ENCODE results near the gene DPCD.
A peak's percentile ranks its signal among the peaks of the same experiment; 100 is the strongest.

DPCD gene

DNA sequence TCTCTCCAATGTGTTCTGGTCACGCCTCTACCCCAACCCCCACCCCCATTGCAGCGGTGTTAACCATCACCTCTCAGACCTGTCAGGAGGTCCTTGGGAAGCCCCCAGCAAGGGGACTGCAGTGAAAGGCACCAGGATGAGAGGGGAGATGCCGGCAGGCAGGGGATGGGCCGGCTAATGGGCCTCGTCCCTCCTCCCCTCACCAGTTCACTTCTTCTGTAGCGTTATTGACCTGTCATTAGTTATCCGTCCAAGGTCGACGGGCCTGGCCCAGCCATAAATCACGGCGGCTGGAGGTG is 18.8 kb upstream of the DPCD start:
- Histone ChIP-seq H3K4me1 (ENCODE audit: control insufficient read depth, insufficient read depth, low read length) (peaks cover 14% of the 10 kb centered on the region), H3K9ac (ENCODE audit: low read length) (no peak overlapping the region), H3K27me3 (replicated peaks; ENCODE audit: control insufficient read depth, insufficient read depth, low read length) (peaks cover 46% of the 10 kb centered on the region), H3K4me3 (ENCODE audit: low read length) (no peak overlapping the region), H3K36me3 (ENCODE audit: control insufficient read depth, insufficient read depth, low read length, severe bottlenecking) (no peaks in the 10 kb centered on the region), H3K9me3 (ENCODE audit: control insufficient read depth, low read length) (peaks cover 10% of the 10 kb centered on the region)
- DNase-seq (ENCODE audit: low read depth): no peak

DNA sequence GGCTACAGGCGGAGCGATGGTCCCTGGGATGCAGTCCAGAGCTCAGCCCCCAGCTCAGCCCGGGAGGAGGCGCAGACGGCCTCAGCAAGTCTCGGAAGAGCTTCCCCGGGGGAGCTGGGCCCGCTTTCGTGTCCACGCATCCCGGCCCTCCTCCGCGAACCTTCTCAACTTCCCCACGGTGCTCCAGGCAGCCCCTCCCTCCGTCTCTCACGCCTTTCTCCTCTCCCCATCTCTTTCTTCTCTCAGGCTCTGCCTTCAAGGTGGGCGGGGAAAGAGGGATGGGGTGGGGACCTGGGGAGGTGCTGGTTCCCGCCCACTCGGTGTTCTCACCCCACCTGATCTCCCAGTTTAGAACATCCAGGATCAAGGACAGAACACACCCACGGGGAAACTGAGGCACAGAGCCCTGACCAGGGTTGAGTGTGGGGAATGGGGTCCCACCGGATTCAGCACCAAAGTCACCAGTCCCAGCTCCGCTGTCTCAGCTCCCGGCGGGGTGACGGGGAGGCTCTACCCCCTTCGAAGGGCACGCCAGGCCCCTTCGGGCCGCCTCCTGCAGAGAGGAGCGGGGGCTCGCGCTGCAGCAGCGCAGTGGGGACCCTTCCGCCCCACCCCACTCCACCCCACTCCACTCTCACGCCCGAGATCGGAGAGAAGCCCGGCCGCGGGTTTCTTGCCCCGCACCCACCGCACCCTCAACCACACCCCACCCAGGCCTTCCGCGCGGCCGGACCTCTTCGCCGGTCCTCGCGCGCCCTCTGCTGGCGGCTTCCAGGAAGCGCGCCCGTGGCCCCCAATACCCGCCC is 18.3 kb upstream of the DPCD start:
- Histone ChIP-seq H3K27me3 (replicated peaks; ENCODE audit: control insufficient read depth, insufficient read depth, low read length) (peaks cover 43% of the 10 kb centered on the region), H3K9ac (ENCODE audit: low read length) (peak overlapping the region; percentile 78)

DNA sequence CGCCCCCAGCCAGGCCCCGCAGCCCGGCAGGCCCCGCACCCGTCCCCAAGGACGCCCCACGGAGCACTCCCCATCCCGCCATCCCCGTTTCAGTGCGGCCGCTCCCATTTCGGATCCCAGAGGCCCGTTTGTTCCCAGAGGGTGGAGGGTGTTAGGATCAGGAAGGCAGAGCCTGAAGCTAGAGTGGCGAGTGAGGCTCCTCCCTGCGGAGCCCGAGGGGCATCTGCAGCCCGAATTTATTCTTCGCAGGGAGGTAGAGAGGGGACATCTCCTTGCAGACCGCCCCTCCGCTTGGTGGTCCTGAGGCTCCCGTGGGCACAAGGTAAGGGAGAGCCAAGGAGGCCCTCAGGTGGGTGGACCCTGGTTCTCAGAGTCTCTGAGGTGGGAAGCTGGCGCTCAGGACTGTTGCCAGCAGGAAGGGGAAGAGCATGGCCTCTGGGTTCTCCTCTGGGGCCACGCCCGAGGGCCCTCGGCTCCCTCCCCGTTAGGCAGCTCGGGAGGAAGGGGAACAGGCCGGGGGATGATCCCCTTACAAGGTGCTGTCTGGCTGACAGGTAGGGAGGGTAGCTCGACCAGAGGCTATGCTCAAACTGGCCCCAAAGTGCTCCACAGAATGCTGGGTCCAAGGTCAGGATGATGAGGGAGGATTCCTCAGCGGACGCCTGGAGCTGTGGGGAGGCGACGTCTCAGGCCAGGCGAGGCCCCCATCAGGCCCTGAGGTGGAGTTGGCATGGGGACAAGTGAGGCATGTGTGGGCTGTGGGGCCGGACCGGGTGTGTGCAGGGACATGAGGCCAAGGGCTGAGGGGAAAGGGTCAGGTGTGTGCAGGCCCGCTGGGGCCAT is 17.5 kb upstream of the DPCD start:
- no peak for DNase-seq (ENCODE audit: low read depth)

More for the DNA sequence above, 18.3 kb upstream of the DPCD start:
- no peaks in the 10 kb centered on the region for H3K36me3 ChIP-seq (ENCODE audit: control insufficient read depth, insufficient read depth, low read length, severe bottlenecking)
- DNase-seq (ENCODE audit: low read depth): peak; percentile 93
- H3K4me3 ChIP-seq (ENCODE audit: low read length): peak overlapping the region; percentile 79
- peaks cover 10% of the 10 kb centered on the region for H3K9me3 ChIP-seq (ENCODE audit: control insufficient read depth, low read length)
- H3K4me1 ChIP-seq (ENCODE audit: control insufficient read depth, insufficient read depth, low read length): peaks cover 14% of the 10 kb centered on the region

DNA sequence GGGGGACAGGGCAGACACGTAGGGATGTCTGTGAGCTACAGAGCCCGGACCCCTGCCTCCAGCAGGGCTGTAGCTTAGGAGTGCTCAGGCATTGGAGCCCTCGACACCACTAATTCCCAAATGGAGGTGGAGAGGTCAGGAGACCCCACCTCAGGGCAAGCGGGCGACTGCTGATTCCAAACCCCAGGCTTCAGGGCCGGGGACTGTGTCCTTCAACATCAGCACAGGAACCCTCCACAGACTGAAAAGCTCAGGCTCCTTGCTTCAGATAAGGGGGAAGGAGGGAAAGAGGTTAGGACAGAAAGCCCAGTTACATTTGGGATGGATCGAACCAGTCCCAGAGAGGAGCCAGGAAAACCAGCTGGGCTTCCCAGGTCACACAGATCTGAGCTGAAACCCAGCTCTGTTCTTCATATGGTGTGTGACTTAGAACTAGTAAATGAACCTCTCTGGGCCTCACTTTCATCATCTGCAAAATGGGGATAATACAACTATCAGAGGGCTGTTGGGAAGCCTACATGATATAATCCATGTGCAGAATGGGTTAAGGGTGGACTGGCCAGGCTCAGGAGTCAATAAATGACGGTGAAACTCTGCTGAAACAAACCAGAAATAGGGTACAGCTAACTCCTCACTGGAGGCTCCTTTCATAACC is 16.7 kb upstream of the DPCD start:
- Histone ChIP-seq H3K4me1 (ENCODE audit: control insufficient read depth, insufficient read depth, low read length) (peaks cover 10% of the 10 kb centered on the region), H3K9ac (ENCODE audit: low read length) (no peak overlapping the region), H3K27me3 (replicated peaks; ENCODE audit: control insufficient read depth, insufficient read depth, low read length) (peaks cover 31% of the 10 kb centered on the region), H3K9me3 (ENCODE audit: control insufficient read depth, low read length) (peaks cover 10% of the 10 kb centered on the region), H3K4me3 (ENCODE audit: low read length) (no peak overlapping the region), H3K36me3 (ENCODE audit: control insufficient read depth, insufficient read depth, low read length, severe bottlenecking) (no peaks in the 10 kb centered on the region)
- DNase-seq (ENCODE audit: low read depth): no peak

More for the DNA sequence above, 17.5 kb upstream of the DPCD start:
- Histone ChIP-seq H3K4me3 (ENCODE audit: low read length) (peak overlapping the region; percentile 72), H3K27me3 (replicated peaks; ENCODE audit: control insufficient read depth, insufficient read depth, low read length) (peaks cover 37% of the 10 kb centered on the region), H3K36me3 (ENCODE audit: control insufficient read depth, insufficient read depth, low read length, severe bottlenecking) (no peaks in the 10 kb centered on the region), H3K4me1 (ENCODE audit: control insufficient read depth, insufficient read depth, low read length) (peaks cover 14% of the 10 kb centered on the region), H3K9ac (ENCODE audit: low read length) (peak overlapping the region; percentile 69), H3K9me3 (ENCODE audit: control insufficient read depth, low read length) (peaks cover 10% of the 10 kb centered on the region)

- DNase-seq (ENCODE audit: low read depth): no peak
- Histone ChIP-seq H3K9ac (ENCODE audit: low read length) (no peak overlapping the region), H3K27me3 (replicated peaks; ENCODE audit: control insufficient read depth, insufficient read depth, low read length) (peaks cover 24% of the 10 kb centered on the region), H3K4me3 (ENCODE audit: low read length) (no peak overlapping the region), H3K9me3 (ENCODE audit: control insufficient read depth, low read length) (peaks cover 10% of the 10 kb centered on the region), H3K4me1 (ENCODE audit: control insufficient read depth, insufficient read depth, low read length) (peaks cover 10% of the 10 kb centered on the region), H3K36me3 (ENCODE audit: control insufficient read depth, insufficient read depth, low read length, severe bottlenecking) (no peaks in the 10 kb centered on the region)
Observed at GRCh38 chr10:101572126-101572525, 16.0 kb upstream of the DPCD start.

- H3K27me3 ChIP-seq (replicated peaks; ENCODE audit: control insufficient read depth, insufficient read depth, low read length): peaks cover 18% of the 10 kb centered on the region
- H3K36me3 ChIP-seq (ENCODE audit: control insufficient read depth, insufficient read depth, low read length, severe bottlenecking): peaks cover 2% of the 10 kb centered on the region
- peaks cover 10% of the 10 kb centered on the region for H3K9me3 ChIP-seq (ENCODE audit: control insufficient read depth, low read length)
- no peak for DNase-seq (ENCODE audit: low read depth)
- no peak overlapping the region for H3K4me3 ChIP-seq (ENCODE audit: low read length)
- H3K4me1 ChIP-seq (ENCODE audit: control insufficient read depth, insufficient read depth, low read length): peaks cover 10% of the 10 kb centered on the region
- H3K9ac ChIP-seq (ENCODE audit: low read length): no peak overlapping the region
Observed at GRCh38 chr10:101572785-101573184, 15.3 kb upstream of the DPCD start.

DNA sequence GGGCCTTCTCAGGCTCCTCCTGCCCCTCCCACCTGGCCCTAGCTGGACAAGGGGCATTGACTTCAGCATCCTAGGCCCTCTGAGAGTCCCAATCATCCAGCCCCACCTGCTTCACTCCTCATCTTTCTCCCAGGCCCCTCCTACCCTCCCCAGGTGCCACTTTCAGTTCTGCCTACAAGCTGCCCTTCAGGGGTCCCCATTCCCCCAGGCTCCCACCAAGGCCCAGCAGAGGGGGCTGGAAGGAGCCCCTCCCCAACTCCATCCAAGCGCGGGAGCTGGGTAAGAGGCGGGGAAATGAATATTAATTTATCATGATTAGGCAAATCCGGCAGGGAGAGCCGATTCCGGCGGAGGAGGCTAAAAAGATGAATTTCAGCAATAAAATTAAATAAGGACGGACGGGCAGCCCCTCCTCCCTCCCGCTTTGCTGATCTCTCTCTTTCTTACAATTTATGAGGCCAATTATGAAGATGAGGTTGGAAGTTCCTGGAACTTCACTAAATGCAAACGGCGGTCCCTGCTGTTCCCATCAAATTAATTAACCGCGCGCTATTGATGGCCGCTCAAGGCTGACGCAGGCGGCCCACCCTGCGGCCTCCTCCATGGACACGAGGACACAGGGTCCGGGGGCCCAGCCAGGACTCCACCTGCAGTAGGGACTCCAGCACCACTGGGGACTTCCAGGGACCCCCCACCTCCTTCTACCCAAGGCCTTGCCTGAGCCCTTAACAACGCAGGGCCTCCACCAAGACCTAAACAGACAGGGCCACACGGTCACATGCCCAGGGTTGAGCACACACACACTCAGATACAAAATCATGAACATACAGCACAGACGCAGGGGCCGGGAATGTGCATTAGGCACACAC is 14.0 kb upstream of the DPCD start:
- no peak for DNase-seq (ENCODE audit: low read depth)
- Histone ChIP-seq H3K4me1 (ENCODE audit: control insufficient read depth, insufficient read depth, low read length) (peaks cover 10% of the 10 kb centered on the region), H3K9ac (ENCODE audit: low read length) (no peak overlapping the region), H3K9me3 (ENCODE audit: control insufficient read depth, low read length) (peaks cover 10% of the 10 kb centered on the region), H3K36me3 (ENCODE audit: control insufficient read depth, insufficient read depth, low read length, severe bottlenecking) (peaks cover 7% of the 10 kb centered on the region), H3K4me3 (ENCODE audit: low read length) (no peak overlapping the region), H3K27me3 (replicated peaks; ENCODE audit: control insufficient read depth, insufficient read depth, low read length) (peaks cover 6% of the 10 kb centered on the region)

GRCh38 chr10:101575091-101575490 is 13.0 kb upstream of the DPCD start:
- DNase-seq (ENCODE audit: low read depth): no peak
- Histone ChIP-seq H3K27me3 (replicated peaks; ENCODE audit: control insufficient read depth, insufficient read depth, low read length) (no peaks in the 10 kb centered on the region), H3K9me3 (ENCODE audit: control insufficient read depth, low read length) (peaks cover 10% of the 10 kb centered on the region), H3K36me3 (ENCODE audit: control insufficient read depth, insufficient read depth, low read length, severe bottlenecking) (peaks cover 16% of the 10 kb centered on the region), H3K4me3 (ENCODE audit: low read length) (no peak overlapping the region), H3K4me1 (ENCODE audit: control insufficient read depth, insufficient read depth, low read length) (peaks cover 3% of the 10 kb centered on the region), H3K9ac (ENCODE audit: low read length) (no peak overlapping the region)

GRCh38 chr10:101575580-101576210 is 12.4 kb upstream of the DPCD start:
- Histone ChIP-seq H3K9me3 (ENCODE audit: control insufficient read depth, low read length) (peaks cover 10% of the 10 kb centered on the region), H3K36me3 (ENCODE audit: control insufficient read depth, insufficient read depth, low read length, severe bottlenecking) (peaks cover 23% of the 10 kb centered on the region), H3K27me3 (replicated peaks; ENCODE audit: control insufficient read depth, insufficient read depth, low read length) (no peaks in the 10 kb centered on the region), H3K4me3 (ENCODE audit: low read length) (no peak overlapping the region), H3K4me1 (ENCODE audit: control insufficient read depth, insufficient read depth, low read length) (no peaks in the 10 kb centered on the region), H3K9ac (ENCODE audit: low read length) (no peak overlapping the region)
- no peak for DNase-seq (ENCODE audit: low read depth)

GRCh38 chr10:101576211-101576863 is 11.8 kb upstream of the DPCD start:
- Histone ChIP-seq H3K27me3 (replicated peaks; ENCODE audit: control insufficient read depth, insufficient read depth, low read length) (no peaks in the 10 kb centered on the region), H3K9ac (ENCODE audit: low read length) (no peak overlapping the region), H3K9me3 (ENCODE audit: control insufficient read depth, low read length) (peaks cover 10% of the 10 kb centered on the region), H3K4me3 (ENCODE audit: low read length) (no peak overlapping the region), H3K4me1 (ENCODE audit: control insufficient read depth, insufficient read depth, low read length) (no peaks in the 10 kb centered on the region), H3K36me3 (ENCODE audit: control insufficient read depth, insufficient read depth, low read length, severe bottlenecking) (peaks cover 29% of the 10 kb centered on the region)
- DNase-seq (ENCODE audit: low read depth): no peak

Data from adipocyte (in vitro differentiated cells).